Duodenal mucosa (tissue), 2 donors: ENCODE measurements around the gene BATF.

Experiments used
- H3K27ac ChIP-seq: one replicate; pipeline ENCODE4 v1.7.0; 2013; ENCODE audit warnings: low read depth, low read length
- H3K27me3 ChIP-seq, 2 donors: one replicate each; pipeline ENCODE4 v1.7.0; 2013; ENCODE audit warnings: low read length in 2 of 2, control low read depth in 1 of 2; ENCODE audit not compliant: insufficient read depth in 2 of 2, control insufficient read depth in 1 of 2
- H3K36me3 ChIP-seq, 2 donors: one replicate each; pipeline ENCODE4 v1.7.0; 2013; ENCODE audit warnings: low read length in 2 of 2, control low read depth in 1 of 2; ENCODE audit not compliant: insufficient read depth in 2 of 2, control insufficient read depth in 1 of 2
- H3K4me1 ChIP-seq, 2 donors: one replicate each; pipeline ENCODE4 v1.7.0; 2013; ENCODE audit warnings: low read length in 2 of 2, control low read depth in 1 of 2; ENCODE audit not compliant: insufficient read depth in 2 of 2, control insufficient read depth in 1 of 2
- H3K4me3 ChIP-seq, 2 donors: one replicate each; pipeline ENCODE4 v1.7.0; 2013; ENCODE audit warnings: low read length in 2 of 2, low read depth in 1 of 2
- H3K9ac ChIP-seq, 2 donors: one replicate each; pipeline ENCODE4 v1.7.0; 2013; ENCODE audit warnings: low read length in 2 of 2, low read depth in 1 of 2
- H3K9me3 ChIP-seq, 2 donors: one replicate each; pipeline ENCODE4 v1.7.0; 2013; ENCODE audit warnings: low read length in 2 of 2, control low read depth in 1 of 2; ENCODE audit not compliant: control insufficient read depth in 1 of 2

The BATF gene

DNA sequence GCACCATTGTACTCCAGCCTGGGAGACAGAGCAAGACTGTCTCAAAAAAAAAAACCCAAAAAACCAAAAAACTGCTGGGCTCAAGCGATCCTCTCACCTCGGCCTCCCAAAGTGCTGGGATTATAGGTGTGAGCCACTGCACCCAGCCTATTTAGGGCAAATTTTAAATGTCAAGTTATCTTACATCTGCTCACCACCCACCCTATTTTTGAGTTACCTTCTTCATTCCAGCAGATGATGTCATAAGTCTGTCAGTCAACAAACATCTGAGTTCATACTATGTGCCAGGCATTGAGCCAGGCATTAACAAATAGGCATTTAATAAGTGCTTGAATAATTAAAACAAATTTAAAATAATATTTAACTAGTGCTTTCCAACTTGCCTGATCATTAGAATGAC, 21.5 kb downstream of the BATF start:
- Histone ChIP-seq H3K9me3 (no peaks in the 10 kb centered on the region), H3K4me1 (peaks cover 14 to 27% of the 10 kb centered on the region in 2 donors), H3K9ac (no peak overlapping the region), H3K4me3 (no peak overlapping the region), H3K36me3 (no peaks in the 10 kb centered on the region), H3K27me3 (no peaks in the 10 kb centered on the region), H3K27ac (no peak overlapping the region)

DNA sequence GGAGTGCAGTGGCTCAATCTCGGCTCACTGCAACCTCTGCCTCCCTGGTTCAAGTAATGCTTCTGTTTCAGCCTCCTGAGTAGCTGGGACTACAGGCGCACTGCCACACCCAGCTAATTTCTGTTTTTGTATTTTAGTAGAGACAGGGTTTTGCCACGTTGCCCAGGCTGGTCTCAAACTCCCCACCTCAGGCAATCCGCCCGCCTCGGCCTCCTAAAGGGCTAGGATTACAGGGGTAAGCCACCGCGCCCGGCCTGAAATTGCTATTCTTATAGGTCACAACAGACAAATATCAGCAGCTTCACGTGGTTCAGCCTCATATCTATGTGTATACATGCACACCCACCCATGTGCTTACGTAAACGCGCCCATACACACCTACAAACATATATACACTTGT, 23.6 kb downstream of the BATF start:
- Histone ChIP-seq H3K9ac (no peak overlapping the region), H3K9me3 (no peaks in the 10 kb centered on the region)

DNA sequence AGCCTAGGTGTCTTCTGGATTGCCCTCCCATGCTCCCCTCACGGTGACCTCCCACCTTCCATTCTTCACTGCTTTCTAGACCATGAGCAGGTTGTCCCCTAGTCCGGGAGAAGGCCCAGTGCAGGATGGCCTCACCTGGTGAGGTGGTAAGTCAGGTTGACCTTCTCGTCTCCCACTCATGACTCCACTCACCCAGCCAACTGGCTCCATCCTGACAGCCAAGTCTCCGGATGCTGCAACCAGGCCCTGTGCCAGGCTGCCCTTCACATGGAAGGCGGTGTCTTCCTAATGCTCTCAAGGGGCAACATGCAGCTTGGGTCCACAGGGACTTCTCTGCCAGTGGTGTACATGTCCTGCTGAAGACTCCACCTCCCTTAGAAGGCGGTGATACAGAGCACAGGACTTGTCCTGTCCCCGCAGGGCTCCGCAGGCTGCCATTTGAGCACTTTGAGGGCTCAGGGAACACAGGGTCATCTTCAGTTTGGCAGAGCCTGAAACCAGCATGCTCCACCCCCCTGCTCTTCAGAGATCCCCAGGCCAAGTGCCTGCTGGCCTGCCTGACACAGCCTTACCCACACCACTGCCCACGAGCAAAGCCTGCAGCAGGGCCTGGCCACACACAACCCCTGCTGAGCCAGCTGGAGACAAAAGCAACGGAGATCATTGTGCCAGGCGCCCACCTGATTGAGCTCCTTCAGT, 25.4 kb downstream of the BATF start:
- H3K4me3 ChIP-seq, result no peak overlapping the region
- H3K27me3 ChIP-seq, result no peaks in the 10 kb centered on the region
- no peaks in the 10 kb centered on the region for H3K36me3 ChIP-seq
- H3K9ac ChIP-seq, result no peak overlapping the region
- H3K9me3 ChIP-seq, result no peaks in the 10 kb centered on the region
- no peak overlapping the region for H3K27ac ChIP-seq
- peaks cover 13 to 24% of the 10 kb centered on the region in 2 donors for H3K4me1 ChIP-seq

More for the DNA sequence above, 23.6 kb downstream of the BATF start:
- no peaks in the 10 kb centered on the region for H3K27me3 ChIP-seq
- H3K36me3 ChIP-seq, result no peaks in the 10 kb centered on the region
- H3K27ac ChIP-seq, result no peak overlapping the region
- no peak overlapping the region for H3K4me3 ChIP-seq
- H3K4me1 ChIP-seq, result peaks cover 22 to 32% of the 10 kb centered on the region in 2 donors

DNA sequence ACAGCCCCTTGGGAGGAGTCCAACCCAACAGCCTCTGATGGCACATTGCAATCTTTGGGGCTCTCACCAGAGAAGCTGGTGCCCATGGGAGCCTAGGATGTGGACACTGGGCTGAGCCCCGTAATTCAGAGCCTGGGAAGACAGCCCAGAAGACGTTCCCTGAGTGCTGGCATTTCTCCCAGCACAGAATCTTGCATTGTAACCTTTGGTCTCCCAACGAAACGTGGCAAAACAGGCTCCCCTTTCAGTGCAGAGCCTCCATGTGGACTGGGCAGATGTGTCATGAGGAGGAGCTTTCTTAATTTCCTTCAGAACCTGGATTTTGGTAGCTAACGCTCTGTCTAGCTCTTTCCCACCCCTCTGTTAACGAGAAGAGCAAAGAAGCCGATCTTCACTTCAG, 26.3 kb downstream of the BATF start:
- H3K4me3 ChIP-seq, result no peak overlapping the region
- peaks cover 8 to 17% of the 10 kb centered on the region in 2 donors for H3K4me1 ChIP-seq
- no peaks in the 10 kb centered on the region for H3K36me3 ChIP-seq
- no peak overlapping the region for H3K27ac ChIP-seq
- H3K9ac ChIP-seq, result no peak overlapping the region
- no peaks in the 10 kb centered on the region for H3K9me3 ChIP-seq
- H3K27me3 ChIP-seq, result no peaks in the 10 kb centered on the region

DNA sequence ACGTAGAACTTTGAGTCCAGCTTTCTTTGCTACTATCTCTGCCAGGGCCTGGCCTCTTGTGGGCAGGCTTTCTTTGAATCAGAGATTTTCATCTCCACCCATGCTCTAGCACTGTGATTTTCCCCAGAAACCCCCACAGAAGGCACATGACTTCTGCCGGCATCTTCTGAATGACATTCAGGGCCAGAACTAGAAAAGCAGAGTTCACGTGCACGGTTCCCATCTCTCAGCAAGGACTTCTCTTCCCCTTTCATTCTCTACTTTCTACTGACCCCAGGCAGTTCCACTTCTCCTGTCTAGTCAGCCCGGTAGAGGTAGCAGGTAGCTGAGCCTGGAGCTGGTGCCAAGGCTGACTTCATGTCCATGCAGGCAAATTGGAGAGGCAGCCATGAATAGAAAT, 26.9 kb downstream of the BATF start:
- no peak overlapping the region for H3K4me3 ChIP-seq
- H3K9ac ChIP-seq, result no peak overlapping the region
- no peak overlapping the region for H3K27ac ChIP-seq

DNA sequence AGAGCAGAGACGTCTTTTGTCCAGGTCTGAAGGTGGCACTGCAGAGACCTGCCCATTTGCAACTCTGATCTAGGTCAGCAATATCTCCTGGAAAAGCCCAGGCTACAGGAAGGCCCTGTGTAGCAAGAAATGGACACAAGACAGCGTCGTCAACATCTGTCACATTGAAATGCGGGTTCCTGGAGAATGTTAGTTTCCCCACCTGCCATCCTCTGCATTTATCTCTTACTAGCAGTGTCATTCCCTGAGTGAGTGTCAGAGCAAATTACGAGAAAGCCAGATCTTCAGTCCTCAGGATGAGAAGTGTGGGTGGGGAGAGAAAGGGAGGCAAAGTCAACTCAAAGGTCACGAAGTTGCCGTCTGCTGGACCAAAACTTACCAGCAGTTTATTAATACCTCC, 28.8 kb downstream of the BATF start:
- Histone ChIP-seq H3K9me3 (no peaks in the 10 kb centered on the region), H3K36me3 (no peaks in the 10 kb centered on the region), H3K4me3 (no peak overlapping the region), H3K27me3 (no peaks in the 10 kb centered on the region), H3K9ac (no peak overlapping the region), H3K27ac (no peak overlapping the region), H3K4me1 (peaks cover 8 to 17% of the 10 kb centered on the region in 2 donors)

More for the DNA sequence above, 26.9 kb downstream of the BATF start:
- H3K4me1 ChIP-seq, result peaks cover 8 to 17% of the 10 kb centered on the region in 2 donors
- H3K27me3 ChIP-seq, result no peaks in the 10 kb centered on the region
- H3K9me3 ChIP-seq, result no peaks in the 10 kb centered on the region
- H3K36me3 ChIP-seq, result no peaks in the 10 kb centered on the region

DNA sequence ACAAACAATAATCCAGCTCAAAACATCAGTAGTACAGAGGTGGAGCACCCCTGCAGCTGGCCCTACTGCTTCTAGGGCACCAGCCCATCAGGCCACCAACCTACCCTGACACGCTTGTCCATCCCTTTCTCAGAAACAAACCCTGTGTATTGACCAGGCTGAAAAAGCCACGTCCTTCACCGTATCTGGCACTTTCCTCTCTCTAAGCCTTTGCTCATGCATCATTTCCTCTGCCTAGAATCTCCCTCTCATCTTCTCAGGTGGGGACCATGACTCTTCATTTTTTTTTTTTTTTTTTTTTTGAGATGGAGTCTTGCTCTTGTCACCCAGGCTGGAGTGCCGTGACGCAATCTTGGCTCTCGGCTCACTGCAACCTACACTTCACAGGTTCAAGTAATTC, 30.9 kb downstream of the BATF start:
- Histone ChIP-seq H3K9me3 (peaks cover 0 to 7% of the 10 kb centered on the region in 2 donors), H3K9ac (no peak overlapping the region), H3K27ac (no peak overlapping the region), H3K27me3 (no peaks in the 10 kb centered on the region), H3K4me1 (peaks cover 8 to 12% of the 10 kb centered on the region in 2 donors), H3K36me3 (no peaks in the 10 kb centered on the region), H3K4me3 (no peak overlapping the region)

DNA sequence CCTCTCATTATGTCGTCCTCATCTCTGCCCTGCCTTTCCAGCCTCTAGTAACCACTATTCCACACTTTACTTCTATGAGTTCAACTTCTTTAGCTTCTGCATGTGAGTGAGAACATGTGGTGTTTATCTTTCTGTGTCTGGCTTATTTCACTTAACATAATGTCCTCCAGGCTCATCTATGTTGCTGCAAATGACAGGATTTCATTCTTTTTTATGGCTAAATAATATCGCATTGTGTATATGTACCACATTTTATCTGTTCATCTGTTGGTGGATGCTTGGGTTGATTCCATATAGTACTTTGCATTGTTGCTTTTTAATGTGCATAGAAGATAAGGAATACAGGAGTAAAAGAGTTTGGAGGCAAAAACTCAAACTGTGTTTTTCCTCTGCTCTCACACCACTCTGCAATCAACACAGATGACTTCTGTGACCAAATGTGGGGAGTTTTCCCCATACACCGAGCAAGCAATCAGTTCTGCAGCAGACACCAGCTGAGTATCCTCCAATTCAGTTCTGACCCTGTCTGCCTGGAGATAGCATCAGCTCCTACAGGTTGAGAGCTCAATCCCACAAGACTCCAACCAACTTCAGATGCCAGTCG, 31.6 kb downstream of the BATF start:
- no peaks in the 10 kb centered on the region for H3K27me3 ChIP-seq
- no peak overlapping the region for H3K27ac ChIP-seq
- peaks cover 0 to 7% of the 10 kb centered on the region in 2 donors for H3K9me3 ChIP-seq
- H3K4me3 ChIP-seq, result no peak overlapping the region
- no peaks in the 10 kb centered on the region for H3K36me3 ChIP-seq
- peaks cover 4 to 7% of the 10 kb centered on the region in 2 donors for H3K4me1 ChIP-seq
- no peak overlapping the region for H3K9ac ChIP-seq

DNA sequence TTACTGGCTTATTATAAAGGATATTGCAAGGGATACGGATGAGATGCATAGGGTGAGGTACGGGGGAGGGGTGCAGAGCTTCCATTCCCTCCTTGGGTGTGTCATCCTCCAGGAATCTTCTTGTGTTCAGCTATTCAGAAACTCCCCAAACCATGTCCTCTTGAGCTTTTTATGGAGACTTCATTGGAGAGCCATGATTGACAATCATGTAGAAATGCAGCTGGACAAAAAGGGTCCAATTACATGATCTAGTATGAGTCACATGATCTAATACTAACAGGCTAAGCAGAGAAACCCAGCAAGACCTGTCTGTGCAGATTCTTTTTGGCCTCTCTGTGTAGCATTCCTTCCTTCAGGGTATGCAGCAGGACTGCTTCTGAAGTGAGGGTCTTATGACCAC, 32.2 kb downstream of the BATF start:
- H3K27ac ChIP-seq, result no peak overlapping the region
- H3K4me3 ChIP-seq, result no peak overlapping the region
- peaks cover 0 to 1% of the 10 kb centered on the region in 2 donors for H3K4me1 ChIP-seq
- peaks cover 0 to 7% of the 10 kb centered on the region in 2 donors for H3K9me3 ChIP-seq
- H3K9ac ChIP-seq, result no peak overlapping the region
- H3K27me3 ChIP-seq, result no peaks in the 10 kb centered on the region
- no peaks in the 10 kb centered on the region for H3K36me3 ChIP-seq

DNA sequence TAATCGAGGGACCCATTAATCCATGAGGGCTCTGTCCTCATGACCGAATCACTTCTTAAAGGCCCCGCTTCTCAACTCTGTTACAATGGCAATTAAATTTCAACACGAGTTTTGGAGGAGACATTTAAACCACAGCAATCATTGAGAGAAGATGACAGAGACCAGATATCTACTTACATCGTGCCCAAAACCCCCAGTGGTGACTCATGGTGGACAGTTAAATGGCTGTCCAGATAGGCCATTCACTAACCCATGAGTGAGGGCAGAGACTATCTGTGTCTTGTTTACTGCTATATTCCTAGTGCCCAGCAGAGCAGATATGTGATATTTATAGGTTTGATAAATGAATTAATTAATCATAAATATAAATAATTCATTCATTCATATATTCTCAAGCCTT, 36.2 kb downstream of the BATF start:
- Histone ChIP-seq H3K36me3 (no peaks in the 10 kb centered on the region), H3K4me1 (peaks cover 0 to 3% of the 10 kb centered on the region in 2 donors), H3K4me3 (no peak overlapping the region), H3K27me3 (no peaks in the 10 kb centered on the region), H3K9me3 (peaks cover 0 to 7% of the 10 kb centered on the region in 2 donors), H3K9ac (no peak overlapping the region), H3K27ac (no peak overlapping the region)
